NCI-H748 (cell line): ENCODE data around the gene PIK3R2.

Experiments used
- DNase-seq: peaks from one replicate; lab custom pipeline; 2025; ENCODE audit not compliant: unreplicated experiment; lab: John Stamatoyannopoulos, UW

Gene PIK3R2

GRCh38 chr19:18171605-18172327 lies 18.8 kb downstream of the PIK3R2 start:
- DNase-seq = no peak

- no peak for DNase-seq
Observed at GRCh38 chr19:18172331-18173053, 19.5 kb downstream of the PIK3R2 start.

- no peak for DNase-seq
Observed at GRCh38 chr19:18173054-18173571, 20.1 kb downstream of the PIK3R2 start.

DNA sequence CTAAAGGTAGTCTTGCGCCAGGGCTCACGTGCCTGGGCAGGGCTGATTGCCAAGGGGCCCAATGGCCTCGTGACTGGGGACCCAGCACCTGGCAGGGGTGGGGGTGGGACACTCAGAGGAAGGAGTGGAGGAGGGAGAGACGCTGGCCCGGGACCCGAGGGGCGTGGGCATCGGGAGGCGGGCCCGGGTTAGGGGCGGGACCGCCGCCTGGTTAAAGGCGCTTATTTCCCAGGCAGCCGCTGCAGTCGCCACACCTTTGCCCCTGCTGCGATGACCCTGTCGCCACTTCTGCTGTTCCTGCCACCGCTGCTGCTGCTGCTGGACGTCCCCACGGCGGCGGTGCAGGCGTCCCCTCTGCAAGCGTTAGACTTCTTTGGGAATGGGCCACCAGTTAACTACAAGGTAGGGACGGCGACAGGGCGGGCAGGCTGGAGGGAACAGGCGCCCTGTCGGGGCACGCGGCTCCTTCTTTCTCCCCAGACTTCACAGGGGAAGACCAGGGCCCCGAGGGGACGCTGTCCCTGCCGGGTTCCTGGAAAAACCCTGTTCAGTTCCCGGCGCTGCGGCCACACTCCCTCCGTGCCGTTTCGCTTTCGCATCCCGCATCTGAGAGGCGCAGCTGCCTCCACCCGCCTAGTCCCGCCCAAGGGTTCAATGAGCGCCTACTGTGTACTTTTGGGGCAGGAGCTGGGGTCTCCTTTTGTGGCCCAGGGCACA lies 20.8 kb downstream of the PIK3R2 start, which contains the start of gene IFI30:
Gene IFI30 (plus strand): TSS at position 242 of the 717 bp plus-strand sequence. CDS start 29 bp downstream, at position 271.
- DNase-seq = peak; percentile 63

- no peak for DNase-seq
Observed at GRCh38 chr19:18174983-18175382, 22.0 kb downstream of the PIK3R2 start.

DNA sequence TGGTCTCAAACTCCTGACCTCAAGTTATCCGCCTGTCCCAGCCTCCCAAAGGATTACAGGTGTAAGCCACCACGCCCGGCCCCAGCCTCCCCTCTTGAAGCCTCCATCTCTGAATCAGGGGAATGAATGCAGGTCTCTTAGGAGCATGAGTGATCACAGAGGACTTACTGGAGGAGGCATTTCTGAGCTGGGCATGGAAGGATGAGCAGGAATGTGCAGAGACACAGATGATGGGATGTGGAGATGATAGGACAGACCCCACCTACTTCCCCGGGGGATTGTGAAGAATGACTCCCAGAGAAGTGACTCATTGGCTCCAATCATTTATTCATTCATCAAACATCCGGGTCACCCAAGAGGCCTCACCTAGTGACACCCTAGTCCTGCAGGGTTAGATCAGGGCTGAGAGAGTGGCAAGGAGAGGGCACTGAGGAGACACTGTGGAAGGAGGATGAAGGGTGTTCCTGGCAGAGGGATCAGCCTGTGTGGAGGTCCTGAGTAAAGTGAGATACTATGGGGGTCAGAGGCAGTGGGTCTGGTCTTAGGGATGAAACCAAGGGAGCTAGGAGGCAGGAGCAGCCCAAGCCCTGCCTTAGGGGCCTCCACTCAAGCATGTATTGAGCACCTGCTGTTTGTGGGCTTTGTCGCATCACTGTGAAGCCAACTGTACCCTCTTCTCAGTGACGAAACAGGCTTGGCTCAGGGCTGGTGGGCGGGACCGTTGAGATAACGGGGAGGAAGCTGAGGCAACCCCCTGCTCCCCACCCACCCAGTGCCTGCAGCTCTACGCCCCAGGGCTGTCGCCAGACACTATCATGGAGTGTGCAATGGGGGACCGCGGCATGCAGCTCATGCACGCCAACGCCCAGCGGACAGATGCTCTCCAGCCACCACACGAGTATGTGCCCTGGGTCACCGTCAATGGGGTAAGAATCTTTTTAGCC lies 23.7 kb downstream of the PIK3R2 start:
- no peak for DNase-seq

- no peak for DNase-seq
Observed at GRCh38 chr19:18179957-18180356, 27.0 kb downstream of the PIK3R2 start.

- no peak for DNase-seq
Observed at GRCh38 chr19:18183529-18183928, 30.6 kb downstream of the PIK3R2 start.

- DNase-seq = no peak
Observed at GRCh38 chr19:18185538-18185937, 32.6 kb downstream of the PIK3R2 start.

GRCh38 chr19:18190278-18190677 lies 37.3 kb downstream of the PIK3R2 start:
- DNase-seq = no peak

GRCh38 chr19:18191640-18192062 lies 38.7 kb downstream of the PIK3R2 start:
- DNase-seq = no peak

GRCh38 chr19:18192673-18193387 lies 39.9 kb downstream of the PIK3R2 start, which contains the start of gene MPV17L2:
TSS of gene MPV17L2 (plus strand) at chr19:18193218. CDS start at chr19:18193282, 64 bp downstream.
- peak; percentile 99 for DNase-seq

- DNase-seq = peak; percentile 27
Observed at GRCh38 chr19:18193388-18194180, 40.6 kb downstream of the PIK3R2 start.

GRCh38 chr19:18194181-18194530 lies 41.2 kb downstream of the PIK3R2 start:
- DNase-seq = no peak

DNA sequence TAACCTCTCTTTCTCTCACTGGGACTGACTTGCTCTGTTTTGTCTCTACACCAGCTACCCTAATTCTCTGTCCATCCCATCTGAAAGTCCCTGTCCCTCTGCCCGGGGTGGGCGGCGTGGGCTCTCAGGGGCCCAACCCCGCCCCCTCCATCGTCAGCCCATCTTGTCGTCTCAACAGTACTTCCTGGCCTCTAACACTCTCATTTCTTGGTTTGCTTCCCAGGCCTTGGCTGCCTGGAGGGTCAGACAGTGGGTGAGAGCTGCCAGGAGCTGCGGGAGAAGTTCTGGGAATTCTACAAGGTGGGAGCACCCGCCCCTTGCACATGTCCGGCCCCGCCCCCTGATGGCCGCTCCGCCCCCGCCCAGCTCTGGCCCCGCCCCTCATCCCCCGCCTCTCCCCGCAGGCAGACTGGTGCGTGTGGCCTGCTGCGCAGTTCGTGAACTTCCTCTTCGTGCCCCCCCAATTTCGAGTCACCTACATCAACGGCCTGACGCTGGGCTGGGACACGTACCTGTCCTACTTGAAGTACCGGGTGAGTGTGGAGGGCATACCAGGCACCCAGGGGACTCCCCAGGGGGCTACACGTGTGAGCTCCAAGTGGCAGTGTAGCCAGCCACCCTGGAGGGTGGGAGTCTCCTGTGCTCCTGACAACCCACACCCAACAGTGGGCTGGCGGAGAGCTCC lies 41.7 kb downstream of the PIK3R2 start:
- DNase-seq = no peak

DNA sequence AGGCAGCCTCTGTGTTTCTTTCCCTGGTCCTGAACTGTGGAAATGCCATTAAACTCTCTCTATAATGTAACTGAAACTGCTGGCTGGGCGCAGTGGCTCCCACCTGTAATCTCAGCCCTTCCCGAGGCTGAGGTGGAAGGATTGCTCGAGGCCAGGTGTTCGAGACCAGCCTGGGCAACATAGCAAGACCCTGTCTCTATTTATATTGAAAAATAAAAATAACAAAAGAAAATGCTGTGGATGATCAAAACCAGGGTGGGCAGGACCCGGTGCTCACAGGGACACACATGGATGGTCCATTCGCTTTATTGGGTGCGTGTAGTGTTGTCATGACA lies 43.5 kb downstream of the PIK3R2 start:
- no peak for DNase-seq

- DNase-seq = no peak
Observed at GRCh38 chr19:18197306-18197705, 44.3 kb downstream of the PIK3R2 start.

- no peak for DNase-seq
Observed at GRCh38 chr19:18197941-18198340, 45.0 kb downstream of the PIK3R2 start.
